ENCODE measurements around the gene PSPC1.
"Not testable (repeated sequence)": the region's sequence is repeated elsewhere in the genome, so short reads cannot be mapped to it uniquely, and the experiment has no call there.

The PSPC1 gene

GRCh38 chr13:19810151-19810550, 27.4 kb upstream of the PSPC1 start:
- TF ChIP-seq ZFX (IDR thresholded peaks at IDR 0.05) = no peak
- TF ChIP-seq, protein P1, sequence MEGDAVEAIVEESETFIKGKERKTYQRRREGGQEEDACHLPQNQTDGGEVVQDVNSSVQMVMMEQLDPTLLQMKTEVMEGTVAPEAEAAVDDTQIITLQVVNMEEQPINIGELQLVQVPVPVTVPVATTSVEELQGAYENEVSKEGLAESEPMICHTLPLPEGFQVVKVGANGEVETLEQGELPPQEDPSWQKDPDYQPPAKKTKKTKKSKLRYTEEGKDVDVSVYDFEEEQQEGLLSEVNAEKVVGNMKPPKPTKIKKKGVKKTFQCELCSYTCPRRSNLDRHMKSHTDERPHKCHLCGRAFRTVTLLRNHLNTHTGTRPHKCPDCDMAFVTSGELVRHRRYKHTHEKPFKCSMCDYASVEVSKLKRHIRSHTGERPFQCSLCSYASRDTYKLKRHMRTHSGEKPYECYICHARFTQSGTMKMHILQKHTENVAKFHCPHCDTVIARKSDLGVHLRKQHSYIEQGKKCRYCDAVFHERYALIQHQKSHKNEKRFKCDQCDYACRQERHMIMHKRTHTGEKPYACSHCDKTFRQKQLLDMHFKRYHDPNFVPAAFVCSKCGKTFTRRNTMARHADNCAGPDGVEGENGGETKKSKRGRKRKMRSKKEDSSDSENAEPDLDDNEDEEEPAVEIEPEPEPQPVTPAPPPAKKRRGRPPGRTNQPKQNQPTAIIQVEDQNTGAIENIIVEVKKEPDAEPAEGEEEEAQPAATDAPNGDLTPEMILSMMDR (conservative IDR thresholded peaks at IDR 0.05) = no peak
- no peak overlapping the region for H3K27ac ChIP-seq

GRCh38 chr13:19805765-19806164, 23.0 kb upstream of the PSPC1 start:
- H3K27ac ChIP-seq = no peak overlapping the region
- TF ChIP-seq, protein P1 (conservative IDR thresholded peaks at IDR 0.05) = no peak
- no peak for TF ChIP-seq ZFX (IDR thresholded peaks at IDR 0.05)

GRCh38 chr13:19795956-19796355, 13.2 kb upstream of the PSPC1 start:
- no peak overlapping the region for H3K27ac ChIP-seq
- TF ChIP-seq ZFX (IDR thresholded peaks at IDR 0.05) = no peak
- TF ChIP-seq, protein P1 (conservative IDR thresholded peaks at IDR 0.05) = no peak

DNA sequence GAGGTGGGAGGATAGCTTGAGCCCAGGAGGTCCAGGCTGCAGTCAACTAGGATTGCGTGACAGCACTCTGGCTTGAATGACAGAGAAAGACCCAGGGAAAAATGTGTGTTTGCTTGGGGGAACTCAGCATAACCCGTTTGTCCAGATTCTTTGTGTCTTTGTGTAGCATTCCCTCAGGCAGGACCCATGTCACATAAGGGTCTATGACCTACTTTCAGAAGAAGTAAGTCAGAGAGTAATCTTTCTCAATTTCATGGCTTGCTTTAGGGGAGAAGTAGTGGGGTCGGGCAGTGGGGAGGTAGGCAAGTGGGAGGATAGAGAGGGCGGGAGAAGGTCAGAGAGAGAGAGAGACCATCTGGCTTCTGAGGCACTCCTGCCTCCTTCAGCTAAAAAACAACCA, 11.9 kb upstream of the PSPC1 start:
- TF ChIP-seq ZFX (IDR thresholded peaks at IDR 0.05) = no peak
- TF ChIP-seq, protein P1 (conservative IDR thresholded peaks at IDR 0.05) = no peak
- H3K27ac ChIP-seq = no peak overlapping the region

DNA sequence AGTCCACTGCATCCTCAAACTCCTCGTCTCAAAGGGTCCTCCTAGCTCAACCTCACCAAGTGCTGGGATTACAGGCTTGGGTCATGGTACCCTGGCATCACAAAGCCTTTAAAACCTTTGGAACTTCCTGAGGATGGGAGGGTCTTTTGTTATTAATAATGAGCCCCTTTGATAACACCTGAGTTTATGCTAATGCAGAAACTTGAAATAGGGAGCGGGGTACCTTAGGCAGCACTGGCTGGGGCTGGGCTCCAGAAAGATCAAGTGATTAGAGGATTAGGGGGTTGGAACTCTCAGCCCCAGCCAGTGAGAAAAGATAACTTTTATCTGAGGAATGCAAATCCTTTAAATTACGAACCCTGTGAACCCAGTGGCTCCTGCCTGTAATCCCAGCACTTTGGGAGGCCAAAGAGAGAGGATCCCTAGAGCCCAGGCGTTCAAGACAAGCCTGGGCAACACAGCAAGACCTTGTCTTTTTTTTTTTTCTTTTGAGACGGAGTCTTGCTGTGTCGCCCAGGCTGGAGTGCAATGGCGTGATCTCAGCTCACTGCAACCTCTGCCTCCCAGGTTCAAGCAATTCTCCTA, 9.3 kb upstream of the PSPC1 start:
- no peak for TF ChIP-seq ZFX (IDR thresholded peaks at IDR 0.05)
- TF ChIP-seq, protein P1 (conservative IDR thresholded peaks at IDR 0.05) = no peak

GRCh38 chr13:19782049-19782726, 557 bp downstream of the PSPC1 start:
- TF ChIP-seq, protein P1 (conservative IDR thresholded peaks at IDR 0.05) = no peak
- TF ChIP-seq ZFX (IDR thresholded peaks at IDR 0.05) = peak; percentile 74; the same call in 1 of the 2 replicates
- peak overlapping the region; percentile 96 for H3K27ac ChIP-seq

More for the DNA sequence above, 9.3 kb upstream of the PSPC1 start:
- no peak overlapping the region for H3K27ac ChIP-seq

GRCh38 chr13:19781526-19781925, 1.2 kb downstream of the PSPC1 start:
- H3K27ac ChIP-seq = peak overlapping the region; percentile 96
- TF ChIP-seq ZFX (IDR thresholded peaks at IDR 0.05) = no peak
- TF ChIP-seq, protein P1 (conservative IDR thresholded peaks at IDR 0.05) = no peak

GRCh38 chr13:19780753-19781418, 1.9 kb downstream of the PSPC1 start:
- H3K27ac ChIP-seq = not testable (repeated sequence)
